ENCODE measurements around the gene UBE2E2.

DNA sequence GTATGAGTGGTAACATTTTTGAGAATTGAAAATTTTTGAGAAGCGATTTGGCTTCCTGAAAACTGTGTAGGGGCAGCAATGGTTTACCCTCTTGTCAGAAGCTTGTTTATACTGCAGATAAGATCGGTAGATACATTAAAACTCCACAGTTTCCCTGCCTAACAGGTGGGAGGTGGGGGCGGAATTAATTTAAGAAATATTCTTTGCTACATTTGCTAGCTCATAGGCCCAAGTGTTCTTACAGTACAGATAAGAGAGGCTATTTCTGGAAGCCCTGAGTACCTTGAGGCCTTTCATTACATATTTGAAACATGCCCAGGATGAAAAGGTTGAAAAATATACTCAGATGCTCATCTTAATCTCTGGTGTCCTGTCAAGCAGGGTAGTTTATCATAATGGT is 285.5 kb downstream of the UBE2E2 start:
- TF ChIP-seq, protein P1, sequence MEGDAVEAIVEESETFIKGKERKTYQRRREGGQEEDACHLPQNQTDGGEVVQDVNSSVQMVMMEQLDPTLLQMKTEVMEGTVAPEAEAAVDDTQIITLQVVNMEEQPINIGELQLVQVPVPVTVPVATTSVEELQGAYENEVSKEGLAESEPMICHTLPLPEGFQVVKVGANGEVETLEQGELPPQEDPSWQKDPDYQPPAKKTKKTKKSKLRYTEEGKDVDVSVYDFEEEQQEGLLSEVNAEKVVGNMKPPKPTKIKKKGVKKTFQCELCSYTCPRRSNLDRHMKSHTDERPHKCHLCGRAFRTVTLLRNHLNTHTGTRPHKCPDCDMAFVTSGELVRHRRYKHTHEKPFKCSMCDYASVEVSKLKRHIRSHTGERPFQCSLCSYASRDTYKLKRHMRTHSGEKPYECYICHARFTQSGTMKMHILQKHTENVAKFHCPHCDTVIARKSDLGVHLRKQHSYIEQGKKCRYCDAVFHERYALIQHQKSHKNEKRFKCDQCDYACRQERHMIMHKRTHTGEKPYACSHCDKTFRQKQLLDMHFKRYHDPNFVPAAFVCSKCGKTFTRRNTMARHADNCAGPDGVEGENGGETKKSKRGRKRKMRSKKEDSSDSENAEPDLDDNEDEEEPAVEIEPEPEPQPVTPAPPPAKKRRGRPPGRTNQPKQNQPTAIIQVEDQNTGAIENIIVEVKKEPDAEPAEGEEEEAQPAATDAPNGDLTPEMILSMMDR (IDR thresholded peaks at IDR 0.05; ENCODE audit: low read length) = no peak
- TF ChIP-seq EZH2 (IDR thresholded peaks at IDR 0.05; ENCODE audit: borderline replicate concordance, low read length) = no peak
